Smooth muscle cell (in vitro differentiated cells): ENCODE data around the gene ST3GAL4. TPM values are rescaled to one million over a fixed set of nuclear protein-coding genes. Genes with fewer than 3 reads are reported as not detected.
A peak's percentile ranks its signal among the peaks of the same experiment; 100 is the strongest.

Source experiments
- DNase-seq: peaks from one replicate; lab custom pipeline; 2025; ENCODE audit not compliant: unreplicated experiment; lab: John Stamatoyannopoulos, UW
- H2AFZ ChIP-seq: fragments of 200-600 bp; sonication (generic); 2 replicates; pipeline ENCODE4 v1.6.0; 2016; ENCODE audit warnings: antibody characterized with exemption, low read depth, mild to moderate bottlenecking
- H3F3A ChIP-seq: fragments of 200-600 bp; sonication (generic); 2 replicates; pipeline ENCODE4 v1.6.0; 2017; ENCODE audit warnings: antibody characterized with exemption, low read depth
- H3K27ac ChIP-seq: fragments of 200-600 bp; sonication (generic); 2 replicates; pipeline ENCODE4 v1.5.1; 2016; ENCODE audit warnings: low read depth, mild to moderate bottlenecking
- H3K27me3 ChIP-seq: fragments of 200-600 bp; sonication (generic); 2 replicates; pipeline ENCODE4 v1.6.1; 2016; ENCODE audit warnings: low read depth, mild to moderate bottlenecking
- H3K36me3 ChIP-seq: fragments of 200-600 bp; sonication (generic); 2 replicates; pipeline ENCODE4 v1.5.1; 2016; ENCODE audit warnings: low read depth
- H3K4me1 ChIP-seq: fragments of 200-600 bp; sonication (generic); 2 replicates; pipeline ENCODE4 v1.5.1; 2016; ENCODE audit warnings: low read depth
- H3K4me2 ChIP-seq: fragments of 200-600 bp; sonication (generic); 2 replicates; pipeline ENCODE4 v1.6.0; 2016; ENCODE audit warnings: mild to moderate bottlenecking
- H3K4me3 ChIP-seq: fragments of 200-600 bp; sonication (generic); 2 replicates; pipeline ENCODE4 v1.5.1; 2016; ENCODE audit warnings: mild to moderate bottlenecking
- H3K79me2 ChIP-seq: fragments of 200-600 bp; sonication (generic); 2 replicates; pipeline ENCODE4 v1.6.0; 2016; ENCODE audit warnings: low read depth, mild to moderate bottlenecking
- H3K9ac ChIP-seq: fragments of 200-600 bp; sonication (generic); 2 replicates; pipeline ENCODE4 v1.6.0; 2016; ENCODE audit warnings: low read depth
- H3K9me3 ChIP-seq: fragments of 200-600 bp; sonication (generic); replicated peaks from 2 replicates; pipeline ENCODE4 v1.5.1; 2016; ENCODE audit warnings: low read depth
- H4K20me1 ChIP-seq: fragments of 200-600 bp; sonication (generic); 2 replicates; pipeline ENCODE4 v1.6.0; 2016; ENCODE audit warnings: low read depth
- CTCF ChIP-seq: fragments of 200-600 bp; sonication (generic); IDR thresholded peaks from 2 replicates; pipeline ENCODE4 v1.5.1; 2017; ENCODE audit warnings: borderline replicate concordance, mild to moderate bottlenecking, antibody characterized with exemption; ENCODE audit not compliant: insufficient read depth, poor library complexity, severe bottlenecking
- WGBS: methylation state at CpG from one replicate; pipeline ENCODE4 v1.1.7; 2016; ENCODE audit warnings: low lambda C conversion rate; 5-methylcytosine and 5-hydroxymethylcytosine counted together
- polyA plus RNA-seq: library from polyadenylated mRNA; unstranded; fragments of >200 nt; fragmentation: Nextera tagmentation; extraction: Ambion mirVana; gene quantifications from 2 replicates; pipeline ENCODE4 v1.2.1, GENCODE V29; 2016
- total RNA-seq: library from RNA; depleted of rRNA; stranded (reverse); fragments of >200 nt; gene quantifications from 2 replicates; pipeline ENCODE4 v1.2.3, GENCODE V29; 2014

The ST3GAL4 gene
- total and polyA plus RNA-seq, 2 experiments from 2014 or later = 60.3 to 60.9 TPM

GRCh38 chr11:126440276-126440675 lies 84.8 kb downstream of the ST3GAL4 start:
- H3K4me1 ChIP-seq = peaks cover 11% of the 10 kb centered on the region
- no peaks in the 10 kb centered on the region for H4K20me1 ChIP-seq
- H3K9me3 ChIP-seq = no peaks in the 10 kb centered on the region
- H3K9ac ChIP-seq = no peak overlapping the region
- H3K79me2 ChIP-seq = no peaks in the 10 kb centered on the region
- no peak overlapping the region for H3K4me2 ChIP-seq
- no peak overlapping the region for H3K4me3 ChIP-seq
- peaks cover 4% of the 10 kb centered on the region for H3K27me3 ChIP-seq
- no peak for TF ChIP-seq CTCF
- H3K27ac ChIP-seq = no peak overlapping the region
- no peaks in the 10 kb centered on the region for H3K36me3 ChIP-seq
- 83% methylated on average over 22 of the region's 22 CpGs for WGBS
- DNase-seq = no peak
- H3F3A ChIP-seq = no peaks in the 10 kb centered on the region
- no peak overlapping the region for H2AFZ ChIP-seq

DNA sequence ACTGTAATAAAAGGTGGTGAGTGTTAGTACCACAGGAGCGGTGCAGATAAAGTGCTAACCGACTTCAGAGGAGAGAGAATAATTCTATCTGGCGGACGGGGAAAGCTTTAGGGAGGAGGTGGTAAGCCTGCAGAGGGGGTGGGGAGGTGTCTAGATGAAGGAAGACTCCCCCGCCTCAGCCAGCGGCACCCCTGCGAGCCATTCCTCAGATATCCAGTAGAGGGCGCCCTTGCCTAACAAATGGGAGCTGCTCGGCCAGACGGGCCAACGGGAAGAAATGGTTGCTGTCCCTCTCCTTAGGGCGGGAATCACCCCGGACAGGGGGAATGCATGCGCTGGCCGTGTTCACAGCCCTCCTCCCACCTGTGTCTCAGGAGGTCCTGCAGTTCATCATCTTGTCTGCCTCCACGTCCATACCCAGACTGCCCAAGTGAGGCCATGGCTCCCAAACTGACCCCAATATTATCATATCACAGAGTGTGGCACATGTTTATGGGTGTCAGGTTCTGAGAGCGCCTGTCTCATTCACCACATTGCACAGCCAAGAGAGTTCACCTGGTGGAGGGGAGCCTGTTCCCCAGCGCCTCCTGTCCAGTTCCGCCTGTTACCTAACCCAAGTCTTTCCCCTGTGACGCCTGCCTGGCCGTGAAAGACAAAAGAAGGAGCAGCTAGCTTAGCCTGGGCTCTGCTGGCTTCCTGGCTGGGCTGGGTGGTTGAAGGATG lies 85.5 kb downstream of the ST3GAL4 start:
- no peaks in the 10 kb centered on the region for H3F3A ChIP-seq
- no peaks in the 10 kb centered on the region for H3K36me3 ChIP-seq
- H2AFZ ChIP-seq = no peak overlapping the region
- no peaks in the 10 kb centered on the region for H3K9me3 ChIP-seq
- H3K27ac ChIP-seq = no peak overlapping the region
- H3K79me2 ChIP-seq = no peaks in the 10 kb centered on the region
- H4K20me1 ChIP-seq = no peaks in the 10 kb centered on the region
- peak; percentile 65 for DNase-seq
- TF ChIP-seq CTCF = peak; percentile 97
- no peak overlapping the region for H3K4me3 ChIP-seq
- 16% methylated on average over 21 of the region's 21 CpGs for WGBS
- H3K4me1 ChIP-seq = peaks cover 11% of the 10 kb centered on the region
- H3K27me3 ChIP-seq = peaks cover 4% of the 10 kb centered on the region
- no peak overlapping the region for H3K9ac ChIP-seq
- peak overlapping the region; percentile 53 for H3K4me2 ChIP-seq

GRCh38 chr11:126443120-126443519 lies 87.6 kb downstream of the ST3GAL4 start:
- Histone ChIP-seq H3K4me3 (no peak overlapping the region), H3K4me2 (no peak overlapping the region), H3K4me1 (peaks cover 11% of the 10 kb centered on the region), H3K27me3 (peaks cover 4% of the 10 kb centered on the region), H3F3A (no peaks in the 10 kb centered on the region), H4K20me1 (no peaks in the 10 kb centered on the region), H3K9me3 (no peaks in the 10 kb centered on the region), H3K36me3 (no peaks in the 10 kb centered on the region), H3K9ac (no peak overlapping the region), H3K79me2 (no peaks in the 10 kb centered on the region), H3K27ac (no peak overlapping the region), H2AFZ (no peak overlapping the region)
- WGBS = 91% methylated on average over 13 of the region's 13 CpGs
- TF ChIP-seq CTCF = no peak
- DNase-seq = no peak

DNA sequence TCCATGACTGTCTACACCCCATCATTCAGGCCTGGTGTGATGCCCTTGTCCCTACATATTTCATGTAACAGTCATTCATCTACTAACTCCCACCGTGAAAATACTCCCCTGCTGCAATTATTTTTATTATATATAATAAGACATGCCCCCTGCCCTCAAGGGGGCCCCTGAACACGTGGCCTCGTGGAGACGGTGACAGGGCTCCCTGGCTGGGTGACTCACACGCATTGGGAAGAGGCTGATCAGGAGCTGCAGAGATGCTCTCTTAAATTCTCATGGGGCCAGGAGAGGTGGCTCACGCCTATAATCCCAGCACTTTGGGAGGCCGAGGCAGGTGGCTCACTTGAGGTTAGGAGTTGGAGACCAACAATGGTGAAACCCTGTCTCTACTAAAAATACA lies 88.6 kb downstream of the ST3GAL4 start:
- Histone ChIP-seq H3K36me3 (no peaks in the 10 kb centered on the region), H3K9ac (no peak overlapping the region), H3K9me3 (no peaks in the 10 kb centered on the region), H3K27me3 (peaks cover 4% of the 10 kb centered on the region), H3F3A (no peaks in the 10 kb centered on the region), H3K4me3 (no peak overlapping the region), H3K79me2 (no peaks in the 10 kb centered on the region), H3K27ac (no peak overlapping the region), H4K20me1 (no peaks in the 10 kb centered on the region), H3K4me2 (no peak overlapping the region), H3K4me1 (peaks cover 11% of the 10 kb centered on the region), H2AFZ (no peak overlapping the region)
- TF ChIP-seq CTCF = no peak
- no peak for DNase-seq
- 71% methylated on average over 7 of the region's 7 CpGs for WGBS
